CD4-positive, alpha-beta T cell treated with Interleukin-6 for 4 hours (primary cell): Measurements from ENCODE around the gene GOLGA6L10.

Experiments
- DNase-seq: peaks from one replicate; pipeline ENCODE4 v3.0.0-alpha.2; 2020; ENCODE audit warnings: mixed read lengths

The GOLGA6L10 gene

GRCh38 chr15:82298032-82298431, 51.2 kb downstream of the GOLGA6L10 start:
- DNase-seq, result no peak

DNA sequence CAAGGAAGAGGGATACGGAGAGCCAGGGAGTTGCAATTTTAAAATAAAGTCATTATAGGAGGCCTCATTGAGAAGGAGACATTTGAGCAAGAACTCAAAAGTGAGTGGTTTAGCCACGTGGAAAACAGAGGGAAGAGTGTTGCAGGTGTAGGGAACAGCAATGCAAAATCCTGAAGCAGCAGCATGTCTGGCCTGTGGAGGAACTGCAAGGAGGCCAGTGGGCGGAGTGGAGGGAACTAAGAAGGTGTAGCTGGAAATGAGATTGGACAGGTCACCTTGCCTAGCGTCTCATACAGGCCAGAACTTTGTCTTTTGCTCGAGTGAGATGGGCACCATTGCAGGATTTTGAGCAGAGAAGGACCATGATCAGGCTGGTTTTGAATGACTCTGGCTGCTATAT, 51.7 kb downstream of the GOLGA6L10 start:
- DNase-seq, result no peak

DNA sequence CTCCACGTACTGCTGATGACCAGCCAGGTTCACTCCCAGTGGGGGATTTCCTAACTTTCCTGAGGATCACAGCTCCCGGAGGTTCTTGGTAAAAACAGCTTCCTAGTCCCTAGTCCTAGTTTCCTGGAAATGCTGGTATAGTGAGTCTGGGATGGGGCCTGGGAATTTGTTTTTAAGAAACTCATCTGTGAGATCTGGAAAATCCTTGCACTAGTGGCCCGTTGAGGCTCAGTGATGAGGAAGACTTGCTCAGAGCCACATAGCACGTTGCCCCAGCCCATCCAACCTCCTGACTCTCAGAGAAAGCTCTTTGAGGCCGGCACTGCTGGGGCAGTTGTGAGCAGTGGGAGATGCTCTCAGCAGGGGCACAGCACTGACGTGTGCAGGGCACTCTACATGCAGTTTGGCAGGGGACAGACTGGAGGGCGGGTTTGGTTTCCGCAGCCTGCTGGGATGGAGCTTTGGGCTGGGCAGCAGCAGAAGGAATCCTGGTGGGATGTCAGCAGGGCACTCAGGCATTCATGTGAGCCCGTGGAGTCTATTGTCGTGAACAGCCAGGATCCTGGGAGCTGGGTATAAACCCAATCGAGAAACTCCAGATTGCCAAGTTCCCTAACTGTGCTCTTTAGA, 55.1 kb downstream of the GOLGA6L10 start:
- DNase-seq, result no peak

GRCh38 chr15:82292271-82292670, 57.0 kb downstream of the GOLGA6L10 start:
- no peak for DNase-seq
